ENCODE data around the gene FSIP1. TPM values are rescaled to one million over a fixed set of nuclear protein-coding genes. Genes with fewer than 3 reads are reported as not detected.

Gene FSIP1
- total RNA-seq, 1 donor from 2014 or later = 0.71 TPM

GRCh38 chr15:39610665-39611064, 172.0 kb downstream of the FSIP1 start:
- H3K27me3 ChIP-seq (ENCODE audit: control insufficient read depth, insufficient read depth, low read length) = no peaks in the 10 kb centered on the region
- no peak for TF ChIP-seq CTCF (IDR thresholded peaks at IDR 0.05; ENCODE audit: insufficient read depth, low read length, poor library complexity, severe bottlenecking)
- DNase-seq (ENCODE audit: low read depth) = no peak
- H3K36me3 ChIP-seq (ENCODE audit: control insufficient read depth, insufficient read depth, low read length) = no peaks in the 10 kb centered on the region
- no peak overlapping the region for H3K4me3 ChIP-seq (ENCODE audit: low read depth, low read length)

- no peak for TF ChIP-seq CTCF (IDR thresholded peaks at IDR 0.05; ENCODE audit: insufficient read depth, low read length, poor library complexity, severe bottlenecking)
- Histone ChIP-seq H3K36me3 (ENCODE audit: control insufficient read depth, insufficient read depth, low read length) (no peaks in the 10 kb centered on the region), H3K4me3 (ENCODE audit: low read depth, low read length) (no peak overlapping the region), H3K27me3 (ENCODE audit: control insufficient read depth, insufficient read depth, low read length) (no peaks in the 10 kb centered on the region)
- DNase-seq (ENCODE audit: low read depth) = no peak
Observed at GRCh38 chr15:39609166-39609916, 173.3 kb downstream of the FSIP1 start.

GRCh38 chr15:39608185-39609139, 174.2 kb downstream of the FSIP1 start:
- Histone ChIP-seq H3K4me3 (ENCODE audit: low read depth, low read length) (no peak overlapping the region), H3K36me3 (ENCODE audit: control insufficient read depth, insufficient read depth, low read length) (no peaks in the 10 kb centered on the region), H3K27me3 (ENCODE audit: control insufficient read depth, insufficient read depth, low read length) (no peaks in the 10 kb centered on the region)
- no peak for DNase-seq (ENCODE audit: low read depth)
- no peak for TF ChIP-seq CTCF (IDR thresholded peaks at IDR 0.05; ENCODE audit: insufficient read depth, low read length, poor library complexity, severe bottlenecking)

GRCh38 chr15:39605146-39605545, 177.5 kb downstream of the FSIP1 start:
- Histone ChIP-seq H3K27me3 (ENCODE audit: control insufficient read depth, insufficient read depth, low read length) (no peaks in the 10 kb centered on the region), H3K36me3 (ENCODE audit: control insufficient read depth, insufficient read depth, low read length) (no peaks in the 10 kb centered on the region), H3K4me3 (ENCODE audit: low read depth, low read length) (no peak overlapping the region)
- no peak for TF ChIP-seq CTCF (IDR thresholded peaks at IDR 0.05; ENCODE audit: insufficient read depth, low read length, poor library complexity, severe bottlenecking)
- no peak for DNase-seq (ENCODE audit: low read depth)

- no peaks in the 10 kb centered on the region for H3K36me3 ChIP-seq (ENCODE audit: control insufficient read depth, insufficient read depth, low read length)
- TF ChIP-seq CTCF (IDR thresholded peaks at IDR 0.05; ENCODE audit: insufficient read depth, low read length, poor library complexity, severe bottlenecking) = no peak
- no peak for DNase-seq (ENCODE audit: low read depth)
- H3K27me3 ChIP-seq (ENCODE audit: control insufficient read depth, insufficient read depth, low read length) = no peaks in the 10 kb centered on the region
- no peak overlapping the region for H3K4me3 ChIP-seq (ENCODE audit: low read depth, low read length)
Observed at GRCh38 chr15:39602143-39602542, 180.5 kb downstream of the FSIP1 start.

Data from kidney epithelial cell (primary cell).